Measurements from ENCODE around the gene PSME3IP1.
"Not testable (repeated sequence)": the region's sequence is repeated elsewhere in the genome, so short reads cannot be mapped to it uniquely, and the experiment has no call there.

PSME3IP1 gene

GRCh38 chr16:57113042-57113453 lies 72.8 kb downstream of the PSME3IP1 start:
- no peak overlapping the region for H3K4me3 ChIP-seq (ENCODE audit: low read depth, low read length)
- TF ChIP-seq CTCF (IDR thresholded peaks at IDR 0.05; ENCODE audit: borderline replicate concordance, insufficient read depth, low read depth, low read length), result no peak

GRCh38 chr16:57112403-57113041 lies 73.3 kb downstream of the PSME3IP1 start:
- TF ChIP-seq CTCF (IDR thresholded peaks at IDR 0.05; ENCODE audit: borderline replicate concordance, insufficient read depth, low read depth, low read length), result no peak
- H3K4me3 ChIP-seq (ENCODE audit: low read depth, low read length), result no peak overlapping the region

GRCh38 chr16:57111420-57111819 lies 74.4 kb downstream of the PSME3IP1 start:
- no peak for TF ChIP-seq CTCF (IDR thresholded peaks at IDR 0.05; ENCODE audit: borderline replicate concordance, insufficient read depth, low read depth, low read length)
- H3K4me3 ChIP-seq (ENCODE audit: low read depth, low read length), result no peak overlapping the region

- TF ChIP-seq CTCF (IDR thresholded peaks at IDR 0.05; ENCODE audit: borderline replicate concordance, insufficient read depth, low read depth, low read length), result no peak
- no peak overlapping the region for H3K4me3 ChIP-seq (ENCODE audit: low read depth, low read length)
Observed at GRCh38 chr16:57110937-57111336, 74.9 kb downstream of the PSME3IP1 start.

GRCh38 chr16:57109259-57110105 lies 76.4 kb downstream of the PSME3IP1 start:
- H3K4me3 ChIP-seq (ENCODE audit: low read depth, low read length), result not testable (repeated sequence)

- TF ChIP-seq CTCF (IDR thresholded peaks at IDR 0.05; ENCODE audit: borderline replicate concordance, insufficient read depth, low read depth, low read length), result no peak
- no peak overlapping the region for H3K4me3 ChIP-seq (ENCODE audit: low read depth, low read length)
Observed at GRCh38 chr16:57108432-57108831, 77.4 kb downstream of the PSME3IP1 start.

- no peak overlapping the region for H3K4me3 ChIP-seq (ENCODE audit: low read depth, low read length)
- TF ChIP-seq CTCF (IDR thresholded peaks at IDR 0.05; ENCODE audit: borderline replicate concordance, insufficient read depth, low read depth, low read length), result no peak
Observed at GRCh38 chr16:57107321-57107922, 78.4 kb downstream of the PSME3IP1 start.

Measured in GM12875 (cell line).